ENCODE data around the gene FHAD1. TPM values are rescaled to one million over a fixed set of nuclear protein-coding genes. Genes with fewer than 3 reads are reported as not detected.

The FHAD1 gene
- total and polyA plus RNA-seq, 11 donors = 0.06 to 1.1 (median 0.12) TPM; not detected in 4

DNA sequence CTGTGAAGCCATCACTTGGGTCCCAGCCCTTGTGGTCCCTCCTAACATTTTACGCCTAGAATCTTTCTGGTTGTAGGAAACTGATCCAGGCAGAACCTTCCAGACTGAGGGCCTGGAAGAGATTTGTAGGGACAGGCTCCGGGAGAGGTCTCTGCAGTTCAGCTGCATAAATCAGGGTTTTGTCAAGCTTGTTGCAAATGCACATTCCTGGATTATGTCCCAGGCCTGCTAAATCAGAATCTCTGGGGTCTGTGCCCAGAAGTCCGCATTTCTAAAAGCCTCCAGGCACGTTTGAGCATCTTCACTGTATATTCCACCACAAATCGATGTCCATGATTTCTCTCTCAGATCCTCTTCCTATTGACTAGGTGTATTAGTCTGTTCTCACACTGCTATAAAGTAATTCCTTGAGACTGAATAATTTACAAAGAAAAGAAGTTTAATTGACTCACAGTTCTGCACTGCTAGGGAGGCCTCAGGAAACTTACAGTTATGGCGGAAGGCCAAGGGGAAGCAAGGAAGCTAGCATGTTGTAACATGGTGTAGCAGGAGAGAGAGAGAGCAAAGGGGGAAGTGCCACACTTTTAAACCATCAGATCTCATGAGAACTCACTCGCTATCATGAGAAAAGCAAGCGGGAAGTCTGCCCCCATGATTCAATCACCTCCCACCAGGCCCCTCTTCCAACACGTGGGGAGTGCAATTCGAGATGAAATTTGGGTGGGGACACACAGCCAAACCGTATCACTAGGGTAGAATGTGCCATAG, 1.2 kb upstream of the FHAD1 start:
- H3K4me1 ChIP-seq = peaks cover 0 to 26% (median 4%) of the 10 kb centered on the region in 12 donors

DNA sequence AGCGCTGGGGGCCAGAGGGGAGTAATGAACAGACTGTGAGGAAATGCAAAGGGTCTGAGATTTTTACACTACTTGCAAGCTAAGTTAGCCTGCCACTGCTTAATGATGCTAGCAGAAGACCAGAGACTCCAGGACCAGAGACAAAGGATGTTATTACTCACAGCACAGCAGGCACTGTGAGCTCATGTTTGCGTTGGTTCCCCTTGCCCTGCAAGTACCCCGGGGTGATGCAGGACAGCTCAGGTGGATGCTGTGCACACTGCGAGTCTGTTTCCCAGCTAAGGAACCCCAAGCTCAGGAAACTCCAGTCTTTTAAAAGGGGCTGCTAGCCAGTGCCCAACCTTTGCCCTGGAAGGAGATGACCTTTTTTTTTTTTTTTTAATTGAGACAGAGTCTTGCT, 1.2 kb downstream of the FHAD1 start:
- ATAC-seq = no peak
- DNase-seq = no peak
- Histone ChIP-seq H3K27ac (no peak overlapping the region), H3K4me1 (peaks cover 0 to 32% (median 4%) of the 10 kb centered on the region in 12 donors), H3K36me3 (no peaks in the 10 kb centered on the region), H3K9me3 (no peaks in the 10 kb centered on the region), H3K27me3 (peaks cover 0 to 38% (median 11%) of the 10 kb centered on the region in 9 donors), H3K4me3 (no peak overlapping the region)
- intact Hi-C loops (cut with DNase I) = no loop called here
- TF ChIP-seq, protein P1, sequence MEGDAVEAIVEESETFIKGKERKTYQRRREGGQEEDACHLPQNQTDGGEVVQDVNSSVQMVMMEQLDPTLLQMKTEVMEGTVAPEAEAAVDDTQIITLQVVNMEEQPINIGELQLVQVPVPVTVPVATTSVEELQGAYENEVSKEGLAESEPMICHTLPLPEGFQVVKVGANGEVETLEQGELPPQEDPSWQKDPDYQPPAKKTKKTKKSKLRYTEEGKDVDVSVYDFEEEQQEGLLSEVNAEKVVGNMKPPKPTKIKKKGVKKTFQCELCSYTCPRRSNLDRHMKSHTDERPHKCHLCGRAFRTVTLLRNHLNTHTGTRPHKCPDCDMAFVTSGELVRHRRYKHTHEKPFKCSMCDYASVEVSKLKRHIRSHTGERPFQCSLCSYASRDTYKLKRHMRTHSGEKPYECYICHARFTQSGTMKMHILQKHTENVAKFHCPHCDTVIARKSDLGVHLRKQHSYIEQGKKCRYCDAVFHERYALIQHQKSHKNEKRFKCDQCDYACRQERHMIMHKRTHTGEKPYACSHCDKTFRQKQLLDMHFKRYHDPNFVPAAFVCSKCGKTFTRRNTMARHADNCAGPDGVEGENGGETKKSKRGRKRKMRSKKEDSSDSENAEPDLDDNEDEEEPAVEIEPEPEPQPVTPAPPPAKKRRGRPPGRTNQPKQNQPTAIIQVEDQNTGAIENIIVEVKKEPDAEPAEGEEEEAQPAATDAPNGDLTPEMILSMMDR (IDR thresholded peaks at IDR 0.05) = no peak
- TF ChIP-seq POLR2A (IDR thresholded peaks at IDR 0.05) = no peak
- WGBS, 4 donors = 89 to 94% (median 91%) methylated on average over 4 of the region's 4 CpGs

More for the DNA sequence above, 1.2 kb upstream of the FHAD1 start:
- WGBS, 4 donors = 61 to 75% (median 73%) methylated on average over 11 of the region's 11 CpGs
- Histone ChIP-seq H3K4me3 (no peak overlapping the region), H3K27me3 (peaks cover 0 to 37% (median 11%) of the 10 kb centered on the region in 9 donors), H3K27ac (peak overlapping the region in 1 of 12 donors; percentile 61), H3K9me3 (no peaks in the 10 kb centered on the region), H3K36me3 (no peaks in the 10 kb centered on the region)
- peak in 2 of 4 donors; percentile 61 to 68 for ATAC-seq
- TF ChIP-seq, protein P1 (IDR thresholded peaks at IDR 0.05) = no peak
- TF ChIP-seq POLR2A (IDR thresholded peaks at IDR 0.05) = no peak
- intact Hi-C loops (cut with DNase I) = no loop called here
- DNase-seq = no peak

DNA sequence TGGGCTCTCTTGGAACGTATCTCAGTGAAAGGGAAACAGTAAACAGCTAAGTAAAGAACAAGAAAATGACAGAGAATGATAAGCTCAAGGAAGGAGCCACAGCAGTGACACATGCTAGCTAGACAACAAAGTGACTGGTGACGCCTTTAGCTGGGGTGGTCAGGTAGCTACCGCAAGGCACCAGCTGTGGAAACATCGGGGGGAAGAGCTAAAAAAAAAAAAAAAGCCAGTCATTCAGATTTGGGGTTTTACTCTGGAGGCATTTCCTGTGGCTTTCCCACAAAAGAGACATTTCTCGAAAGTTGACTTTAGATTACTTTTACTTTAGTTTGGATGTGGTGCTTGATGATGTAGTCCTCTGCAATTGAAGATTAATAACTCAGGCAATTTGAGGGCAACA, 2.1 kb downstream of the FHAD1 start:
- peaks cover 0 to 37% (median 4%) of the 10 kb centered on the region in 12 donors for H3K4me1 ChIP-seq
- no peak for TF ChIP-seq POLR2A (IDR thresholded peaks at IDR 0.05)
- TF ChIP-seq, protein P1 (IDR thresholded peaks at IDR 0.05) = no peak
- H3K27ac ChIP-seq = peak overlapping the region in 1 of 12 donors; percentile 25
- no peak overlapping the region for H3K4me3 ChIP-seq
- no peaks in the 10 kb centered on the region for H3K9me3 ChIP-seq
- H3K27me3 ChIP-seq = peaks cover 0 to 38% (median 11%) of the 10 kb centered on the region in 9 donors
- DNase-seq (no peak), ATAC-seq (no peak)
- WGBS, 4 donors = 55 to 60% (median 58%) methylated on average over 5 of the region's 5 CpGs
- intact Hi-C loops (cut with DNase I) = no loop called here
- no peaks in the 10 kb centered on the region for H3K36me3 ChIP-seq
